Measurements from ENCODE around the gene PALM2AKAP2.

DNA sequence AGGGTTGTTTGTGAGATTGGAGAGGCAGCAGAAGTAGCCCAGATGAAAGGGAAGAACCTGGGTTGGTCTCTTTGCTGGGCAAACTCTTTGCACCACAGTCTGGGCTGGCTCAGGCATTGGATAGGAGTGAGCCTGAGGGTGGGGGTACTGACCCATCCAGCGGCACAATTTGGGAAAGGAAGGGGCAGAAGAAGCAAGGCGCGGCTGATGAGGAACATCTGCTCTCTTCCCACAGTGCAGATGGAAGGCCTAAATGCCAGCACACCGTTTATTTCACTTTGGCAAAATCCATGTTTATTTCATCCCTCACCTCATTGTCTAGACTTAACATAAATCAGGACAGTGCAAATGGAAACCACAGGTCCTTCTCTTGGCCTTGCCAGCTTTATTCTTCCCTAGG lies 32.3 kb downstream of the PALM2AKAP2 start:
- TF ChIP-seq ESRRA (IDR thresholded peaks at IDR 0.05; ENCODE audit: borderline replicate concordance, low read length) (no peak), RFX5 (IDR thresholded peaks at IDR 0.05) (no peak), HOXA7 (CRISPR knock-in tag; IDR thresholded peaks at IDR 0.05) (no peak), BHLHE40 (IDR thresholded peaks at IDR 0.05; ENCODE audit: low read depth, low read length) (no peak)
- TF ChIP-seq, protein P1, sequence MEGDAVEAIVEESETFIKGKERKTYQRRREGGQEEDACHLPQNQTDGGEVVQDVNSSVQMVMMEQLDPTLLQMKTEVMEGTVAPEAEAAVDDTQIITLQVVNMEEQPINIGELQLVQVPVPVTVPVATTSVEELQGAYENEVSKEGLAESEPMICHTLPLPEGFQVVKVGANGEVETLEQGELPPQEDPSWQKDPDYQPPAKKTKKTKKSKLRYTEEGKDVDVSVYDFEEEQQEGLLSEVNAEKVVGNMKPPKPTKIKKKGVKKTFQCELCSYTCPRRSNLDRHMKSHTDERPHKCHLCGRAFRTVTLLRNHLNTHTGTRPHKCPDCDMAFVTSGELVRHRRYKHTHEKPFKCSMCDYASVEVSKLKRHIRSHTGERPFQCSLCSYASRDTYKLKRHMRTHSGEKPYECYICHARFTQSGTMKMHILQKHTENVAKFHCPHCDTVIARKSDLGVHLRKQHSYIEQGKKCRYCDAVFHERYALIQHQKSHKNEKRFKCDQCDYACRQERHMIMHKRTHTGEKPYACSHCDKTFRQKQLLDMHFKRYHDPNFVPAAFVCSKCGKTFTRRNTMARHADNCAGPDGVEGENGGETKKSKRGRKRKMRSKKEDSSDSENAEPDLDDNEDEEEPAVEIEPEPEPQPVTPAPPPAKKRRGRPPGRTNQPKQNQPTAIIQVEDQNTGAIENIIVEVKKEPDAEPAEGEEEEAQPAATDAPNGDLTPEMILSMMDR (IDR thresholded peaks at IDR 0.05), result no peak
